Right lung (tissue), 5 donors: ENCODE data around the gene CPSF4L. TPM values are rescaled to one million over a fixed set of nuclear protein-coding genes. Genes with fewer than 3 reads are reported as not detected.

Experiments
- DNase-seq, 2 donors: peaks; one replicate each; pipeline ENCODE4 v3.0.0-alpha.2; 2013
- polyA plus RNA-seq, 5 donors: library from polyadenylated mRNA; unstranded; fragments of 120-200 nt; gene quantifications; one replicate each; pipeline versions ENCODE4 v1.2.1 to v1.2.3, GENCODE V29; 2013; ENCODE audit warnings: inconsistent platforms in 1 of 5, low replicate concordance in 1 of 5; ENCODE audit not compliant: insufficient read length in 5 of 5, insufficient read depth in 1 of 5

Gene CPSF4L
- polyA plus RNA-seq, 5 donors: 0.10 to 0.72 (median 0.34) TPM; not detected in 1

GRCh38 chr17:73289549-73290254, 28.0 kb upstream of the CPSF4L start:
- no peak for DNase-seq

GRCh38 chr17:73288534-73289302, 27.0 kb upstream of the CPSF4L start:
- DNase-seq: no peak

- no peak for DNase-seq
Measured at GRCh38 chr17:73286863-73287296, 25.2 kb upstream of the CPSF4L start.

GRCh38 chr17:73285916-73286862, 24.5 kb upstream of the CPSF4L start:
- DNase-seq: no peak

GRCh38 chr17:73285603-73285908, 23.9 kb upstream of the CPSF4L start:
- DNase-seq: no peak

- no peak for DNase-seq
Measured at GRCh38 chr17:73284906-73285602, 23.4 kb upstream of the CPSF4L start.

GRCh38 chr17:73284354-73284753, 22.7 kb upstream of the CPSF4L start:
- no peak for DNase-seq

- DNase-seq: no peak
Measured at GRCh38 chr17:73283841-73284282, 22.2 kb upstream of the CPSF4L start.

- DNase-seq: no peak
Measured at GRCh38 chr17:73283250-73283649, 21.6 kb upstream of the CPSF4L start.

- no peak for DNase-seq
Measured at GRCh38 chr17:73282629-73283028, 20.9 kb upstream of the CPSF4L start.

GRCh38 chr17:73281928-73282327, 20.2 kb upstream of the CPSF4L start:
- no peak for DNase-seq

GRCh38 chr17:73280191-73280590, 18.5 kb upstream of the CPSF4L start:
- no peak for DNase-seq

GRCh38 chr17:73279704-73280103, 18.0 kb upstream of the CPSF4L start:
- no peak for DNase-seq

GRCh38 chr17:73278465-73279453, 17.1 kb upstream of the CPSF4L start:
- DNase-seq: peak in 1 of 2 donors; percentile 42

GRCh38 chr17:73278049-73278464, 16.4 kb upstream of the CPSF4L start:
- DNase-seq: no peak

- no peak for DNase-seq
Measured at GRCh38 chr17:73274490-73274889, 12.8 kb upstream of the CPSF4L start.

- DNase-seq: no peak
Measured at GRCh38 chr17:73272906-73273218, 11.2 kb upstream of the CPSF4L start.

GRCh38 chr17:73271072-73271471, 9.4 kb upstream of the CPSF4L start:
- DNase-seq: no peak

- no peak for DNase-seq
Measured at GRCh38 chr17:73269791-73270190, 8.1 kb upstream of the CPSF4L start.

- no peak for DNase-seq
Measured at GRCh38 chr17:73269329-73269615, 7.6 kb upstream of the CPSF4L start.
